ENCODE data around the gene BLOC1S5.
A peak's percentile ranks its signal among the peaks of the same experiment; 100 is the strongest.

BLOC1S5 gene

DNA sequence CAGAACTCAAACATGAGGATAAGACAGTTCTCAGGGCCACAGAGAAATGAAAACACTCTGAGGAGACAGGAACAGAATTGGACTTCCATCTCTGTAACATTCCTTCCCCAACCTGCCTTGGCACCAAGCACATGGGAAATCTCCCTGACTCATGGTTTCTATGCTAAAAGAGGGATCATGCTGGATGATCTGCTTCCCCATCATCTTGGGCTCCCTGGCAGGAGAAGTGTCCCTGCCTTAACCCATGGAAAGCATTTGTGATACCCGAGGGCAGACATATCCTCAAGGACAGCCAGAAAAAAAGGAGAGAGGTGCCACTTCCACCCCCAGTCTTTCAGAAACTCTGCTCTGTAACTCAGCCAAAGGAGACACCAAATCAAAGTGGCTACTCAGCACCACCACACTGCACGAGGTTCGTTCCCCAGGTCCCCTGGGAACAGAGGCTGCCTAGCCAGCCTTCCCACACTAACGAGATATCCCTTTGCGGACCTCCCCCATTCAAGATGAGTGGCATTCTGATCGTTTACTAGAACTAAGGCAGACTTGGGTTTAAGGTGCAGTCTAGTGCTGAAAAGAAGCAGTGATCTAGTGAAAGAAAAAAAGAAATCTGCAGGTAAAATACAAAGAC, 34.8 kb downstream of the BLOC1S5 start:
- Histone ChIP-seq H3K4me1 (ENCODE audit: control insufficient read depth, insufficient read depth, low read depth, low read length) (peaks cover 2% of the 10 kb centered on the region), H4K91ac (ENCODE audit: low read length) (no peak overlapping the region), H3K4me3 (ENCODE audit: insufficient read depth in 1 of 2, low read depth in 1 of 2, low read length in 2 of 2) (no peak overlapping the region), H2AFZ (ENCODE audit: low read depth, low read length) (peak overlapping the region; percentile 36), H3K36me3 (ENCODE audit: control insufficient read depth in 1 of 2, insufficient read depth in 2 of 2, low read depth in 1 of 2, low read length in 2 of 2) (peaks cover 0 to 3% of the 10 kb centered on the region in 2 experiments), H3K27ac (ENCODE audit: low read length, poor library complexity, severe bottlenecking) (no peak overlapping the region), H3K79me1 (replicated peaks; ENCODE audit: low read length, poor library complexity, severe bottlenecking) (peaks cover 11% of the 10 kb centered on the region), H3K4me2 (ENCODE audit: low read length, poor library complexity, severe bottlenecking) (no peak overlapping the region), H3K18ac (ENCODE audit: low read depth in 1 of 2, low read length in 2 of 2) (peak overlapping the region in 1 of 2 experiments; percentile 60), H3K9me3 (ENCODE audit: control insufficient read depth, low read length) (no peaks in the 10 kb centered on the region), H3K9ac (ENCODE audit: low read length) (peak overlapping the region; percentile 80), H3K23ac (ENCODE audit: low read length in 2 of 2) (no peak overlapping the region), H2BK120ac (ENCODE audit: low read depth, low read length) (no peak overlapping the region), H2BK5ac (ENCODE audit: low read depth, low read length, poor library complexity, severe bottlenecking) (no peak overlapping the region), H2BK15ac (ENCODE audit: low read depth, poor library complexity, severe bottlenecking) (no peak overlapping the region), H2BK12ac (ENCODE audit: low read length in 2 of 2) (no peak overlapping the region), H3K4ac (ENCODE audit: low read depth in 1 of 2, low read length in 2 of 2) (no peak overlapping the region), H2AK5ac (ENCODE audit: low read length, severe bottlenecking) (no peak overlapping the region), H3K27me3 (ENCODE audit: control insufficient read depth in 1 of 2, insufficient read depth in 1 of 2, low read length in 2 of 2) (no peaks in the 10 kb centered on the region), H4K8ac (ENCODE audit: low read length) (peak overlapping the region; percentile 72), H3K14ac (ENCODE audit: low read length in 2 of 2) (no peak overlapping the region)
- DNase-seq, result peak; percentile 28
- WGBS, result 39% methylated on average over 3 of the region's 6 CpGs

DNA sequence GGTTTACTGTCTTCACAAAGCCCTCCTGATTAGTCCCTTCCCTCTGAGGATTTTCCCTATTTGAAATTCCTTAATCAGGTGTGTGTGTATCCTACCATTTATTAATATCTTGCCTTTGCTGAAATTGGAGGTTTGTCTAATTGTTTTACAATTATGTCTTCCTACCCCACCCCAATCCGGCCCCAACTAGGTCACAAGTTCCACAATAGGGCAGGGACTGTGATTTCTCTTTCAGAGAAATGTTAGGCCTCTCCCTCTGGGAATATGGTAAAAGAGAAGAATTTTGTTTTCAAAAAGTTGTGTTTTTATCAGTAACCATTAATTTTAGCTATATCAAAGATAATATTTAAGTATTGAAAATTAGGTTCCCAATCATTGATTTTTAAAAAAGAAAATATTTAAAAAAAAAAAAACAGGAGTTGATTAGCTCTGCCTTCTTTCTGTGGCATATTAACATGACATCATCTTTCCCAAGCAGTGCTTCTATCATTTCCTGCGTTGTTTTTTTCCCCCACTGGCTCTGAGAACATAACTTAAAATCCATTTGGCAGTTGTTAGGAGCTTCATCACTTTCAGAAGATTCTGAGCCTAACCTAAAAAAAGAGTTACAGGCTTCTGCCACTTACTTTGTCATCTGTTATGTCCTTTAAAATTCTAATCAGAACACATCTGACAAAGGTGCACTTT, 36.1 kb downstream of the BLOC1S5 start:
- no peak overlapping the region for H4K8ac ChIP-seq (ENCODE audit: low read length)
- H4K91ac ChIP-seq (ENCODE audit: low read length), result no peak overlapping the region
- H3K4me3 ChIP-seq (ENCODE audit: insufficient read depth in 1 of 2, low read depth in 1 of 2, low read length in 2 of 2), result no peak overlapping the region
- H3K36me3 ChIP-seq (ENCODE audit: control insufficient read depth in 1 of 2, insufficient read depth in 2 of 2, low read depth in 1 of 2, low read length in 2 of 2), result peaks cover 0 to 3% of the 10 kb centered on the region in 2 experiments
- H2BK120ac ChIP-seq (ENCODE audit: low read depth, low read length), result no peak overlapping the region
- H3K14ac ChIP-seq (ENCODE audit: low read length in 2 of 2), result no peak overlapping the region
- H2BK15ac ChIP-seq (ENCODE audit: low read depth, poor library complexity, severe bottlenecking), result no peak overlapping the region
- no peak overlapping the region for H3K27ac ChIP-seq (ENCODE audit: low read length, poor library complexity, severe bottlenecking)
- no peak overlapping the region for H2AK5ac ChIP-seq (ENCODE audit: low read length, severe bottlenecking)
- 11% methylated on average over 1 of the region's 2 CpGs for WGBS
- DNase-seq, result peak; percentile 44
- H3K18ac ChIP-seq (ENCODE audit: low read depth in 1 of 2, low read length in 2 of 2), result no peak overlapping the region
- H2BK12ac ChIP-seq (ENCODE audit: low read length in 2 of 2), result no peak overlapping the region
- H3K4me2 ChIP-seq (ENCODE audit: low read length, poor library complexity, severe bottlenecking), result no peak overlapping the region
- no peak overlapping the region for H2BK5ac ChIP-seq (ENCODE audit: low read depth, low read length, poor library complexity, severe bottlenecking)
- H3K4ac ChIP-seq (ENCODE audit: low read depth in 1 of 2, low read length in 2 of 2), result no peak overlapping the region
- H3K27me3 ChIP-seq (ENCODE audit: control insufficient read depth in 1 of 2, insufficient read depth in 1 of 2, low read length in 2 of 2), result no peaks in the 10 kb centered on the region
- no peak overlapping the region for H3K23ac ChIP-seq (ENCODE audit: low read length in 2 of 2)
- H3K9me3 ChIP-seq (ENCODE audit: control insufficient read depth, low read length), result no peaks in the 10 kb centered on the region
- H3K79me1 ChIP-seq (replicated peaks; ENCODE audit: low read length, poor library complexity, severe bottlenecking), result peaks cover 10% of the 10 kb centered on the region
- no peak overlapping the region for H2AFZ ChIP-seq (ENCODE audit: low read depth, low read length)
- peak overlapping the region; percentile 80 for H3K9ac ChIP-seq (ENCODE audit: low read length)
- H3K4me1 ChIP-seq (ENCODE audit: control insufficient read depth, insufficient read depth, low read depth, low read length), result peaks cover 2% of the 10 kb centered on the region

- no peak overlapping the region for H3K4ac ChIP-seq (ENCODE audit: low read depth in 1 of 2, low read length in 2 of 2)
- H3K4me1 ChIP-seq (ENCODE audit: control insufficient read depth, insufficient read depth, low read depth, low read length), result peaks cover 2% of the 10 kb centered on the region
- H3K4me3 ChIP-seq (ENCODE audit: insufficient read depth in 1 of 2, low read depth in 1 of 2, low read length in 2 of 2), result no peak overlapping the region
- no peak overlapping the region for H3K4me2 ChIP-seq (ENCODE audit: low read length, poor library complexity, severe bottlenecking)
- H3K79me1 ChIP-seq (replicated peaks; ENCODE audit: low read length, poor library complexity, severe bottlenecking), result peaks cover 10% of the 10 kb centered on the region
- H2AFZ ChIP-seq (ENCODE audit: low read depth, low read length), result no peak overlapping the region
- H3K18ac ChIP-seq (ENCODE audit: low read depth in 1 of 2, low read length in 2 of 2), result no peak overlapping the region
- no peak overlapping the region for H4K8ac ChIP-seq (ENCODE audit: low read length)
- 100% methylated on average over 2 of the region's 3 CpGs for WGBS
- H3K36me3 ChIP-seq (ENCODE audit: control insufficient read depth in 1 of 2, insufficient read depth in 2 of 2, low read depth in 1 of 2, low read length in 2 of 2), result peaks cover 0 to 3% of the 10 kb centered on the region in 2 experiments
- no peak overlapping the region for H2AK5ac ChIP-seq (ENCODE audit: low read length, severe bottlenecking)
- H3K27ac ChIP-seq (ENCODE audit: low read length, poor library complexity, severe bottlenecking), result no peak overlapping the region
- H3K9ac ChIP-seq (ENCODE audit: low read length), result no peak overlapping the region
- H2BK12ac ChIP-seq (ENCODE audit: low read length in 2 of 2), result no peak overlapping the region
- DNase-seq, result no peak
- no peak overlapping the region for H3K14ac ChIP-seq (ENCODE audit: low read length in 2 of 2)
- H2BK120ac ChIP-seq (ENCODE audit: low read depth, low read length), result no peak overlapping the region
- no peak overlapping the region for H2BK5ac ChIP-seq (ENCODE audit: low read depth, low read length, poor library complexity, severe bottlenecking)
- H3K27me3 ChIP-seq (ENCODE audit: control insufficient read depth in 1 of 2, insufficient read depth in 1 of 2, low read length in 2 of 2), result no peaks in the 10 kb centered on the region
- H4K91ac ChIP-seq (ENCODE audit: low read length), result no peak overlapping the region
- H2BK15ac ChIP-seq (ENCODE audit: low read depth, poor library complexity, severe bottlenecking), result no peak overlapping the region
- no peaks in the 10 kb centered on the region for H3K9me3 ChIP-seq (ENCODE audit: control insufficient read depth, low read length)
- no peak overlapping the region for H3K23ac ChIP-seq (ENCODE audit: low read length in 2 of 2)
Measured at GRCh38 chr6:8026800-8027199, 37.4 kb downstream of the BLOC1S5 start.

DNA sequence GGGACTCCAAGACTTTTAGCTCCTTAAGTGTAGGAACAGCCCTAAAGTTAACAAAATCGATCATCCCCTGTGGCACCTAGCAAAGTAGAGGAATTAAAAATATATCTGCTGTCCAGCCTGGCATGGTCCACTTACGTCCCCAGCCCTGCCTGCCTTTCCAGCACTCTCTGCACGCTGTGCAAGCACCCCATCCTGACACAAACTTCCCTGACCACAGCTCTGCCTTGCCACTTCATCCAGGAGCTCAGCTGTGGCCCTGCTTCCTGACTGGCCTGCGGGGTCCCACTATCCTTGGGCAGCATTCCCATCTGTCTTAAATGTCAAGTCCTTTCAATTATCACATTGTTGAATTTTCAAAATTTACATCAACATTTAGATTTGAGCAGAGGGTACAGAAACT, 39.0 kb downstream of the BLOC1S5 start:
- 98% methylated on average over 4 of the region's 4 CpGs for WGBS
- H3K4me3 ChIP-seq (ENCODE audit: insufficient read depth in 1 of 2, low read depth in 1 of 2, low read length in 2 of 2), result no peak overlapping the region
- peaks cover 2% of the 10 kb centered on the region for H3K4me1 ChIP-seq (ENCODE audit: control insufficient read depth, insufficient read depth, low read depth, low read length)
- H3K14ac ChIP-seq (ENCODE audit: low read length in 2 of 2), result no peak overlapping the region
- H3K9me3 ChIP-seq (ENCODE audit: control insufficient read depth, low read length), result no peaks in the 10 kb centered on the region
- no peak overlapping the region for H2BK5ac ChIP-seq (ENCODE audit: low read depth, low read length, poor library complexity, severe bottlenecking)
- H4K8ac ChIP-seq (ENCODE audit: low read length), result no peak overlapping the region
- no peak overlapping the region for H2BK120ac ChIP-seq (ENCODE audit: low read depth, low read length)
- no peak overlapping the region for H3K4ac ChIP-seq (ENCODE audit: low read depth in 1 of 2, low read length in 2 of 2)
- no peak for DNase-seq
- no peak overlapping the region for H2AFZ ChIP-seq (ENCODE audit: low read depth, low read length)
- H3K18ac ChIP-seq (ENCODE audit: low read depth in 1 of 2, low read length in 2 of 2), result no peak overlapping the region
- no peak overlapping the region for H2AK5ac ChIP-seq (ENCODE audit: low read length, severe bottlenecking)
- H2BK15ac ChIP-seq (ENCODE audit: low read depth, poor library complexity, severe bottlenecking), result no peak overlapping the region
- H3K79me1 ChIP-seq (replicated peaks; ENCODE audit: low read length, poor library complexity, severe bottlenecking), result peaks cover 16% of the 10 kb centered on the region
- no peak overlapping the region for H3K23ac ChIP-seq (ENCODE audit: low read length in 2 of 2)
- H4K91ac ChIP-seq (ENCODE audit: low read length), result no peak overlapping the region
- H3K4me2 ChIP-seq (ENCODE audit: low read length, poor library complexity, severe bottlenecking), result no peak overlapping the region
- H3K36me3 ChIP-seq (ENCODE audit: control insufficient read depth in 1 of 2, insufficient read depth in 2 of 2, low read depth in 1 of 2, low read length in 2 of 2), result peaks cover 0 to 3% of the 10 kb centered on the region in 2 experiments
- H3K27ac ChIP-seq (ENCODE audit: low read length, poor library complexity, severe bottlenecking), result no peak overlapping the region
- H3K27me3 ChIP-seq (ENCODE audit: control insufficient read depth in 1 of 2, insufficient read depth in 1 of 2, low read length in 2 of 2), result no peaks in the 10 kb centered on the region
- H3K9ac ChIP-seq (ENCODE audit: low read length), result no peak overlapping the region
- no peak overlapping the region for H2BK12ac ChIP-seq (ENCODE audit: low read length in 2 of 2)

Data from mesenchymal stem cell (in vitro differentiated cells and primary cell).